Skin of body (tissue), 2 donors: ENCODE data around the gene PITX2. TPM values are rescaled to one million over a fixed set of nuclear protein-coding genes. Genes with fewer than 3 reads are reported as not detected.

Experiments
- DNase-seq: peaks from one replicate; lab custom pipeline; 2025; lab: John Stamatoyannopoulos, UW
- total RNA-seq: library from RNA; depleted of rRNA; stranded (reverse); fragments of >200 nt; gene quantifications from one replicate; pipeline ENCODE4 v1.2.3, GENCODE V29; 2014

The PITX2 gene
- total RNA-seq, 1 donor from 2014 or later, result 10.6 TPM

DNA sequence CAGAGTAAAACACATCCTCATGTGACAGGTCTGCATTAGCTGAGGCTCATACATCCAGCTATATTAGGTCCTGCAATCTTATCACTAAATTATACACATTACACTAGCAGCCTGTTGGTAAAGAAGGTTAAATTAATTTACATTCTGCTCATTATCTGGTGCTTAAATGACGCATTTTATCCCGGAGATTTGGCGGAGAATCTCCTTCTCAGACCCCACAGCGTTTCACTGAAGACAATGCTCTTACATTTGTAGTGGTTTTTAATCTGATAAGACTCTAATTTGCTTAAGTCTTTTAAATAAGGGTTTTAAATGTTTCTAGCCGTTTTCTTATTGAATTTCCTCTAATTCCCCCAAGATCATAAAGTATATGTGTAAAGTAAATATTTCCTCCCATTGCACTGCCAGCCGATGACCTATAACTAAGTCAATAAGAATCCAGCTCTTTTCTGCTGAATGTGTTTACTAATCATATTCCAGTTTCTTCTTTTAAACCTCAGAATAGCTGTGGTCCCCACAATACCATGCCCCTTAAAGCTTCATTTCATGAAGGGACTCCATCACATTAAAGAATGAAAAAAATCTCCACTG, 2.1 kb upstream of the PITX2 start:
- DNase-seq, result no peak

DNA sequence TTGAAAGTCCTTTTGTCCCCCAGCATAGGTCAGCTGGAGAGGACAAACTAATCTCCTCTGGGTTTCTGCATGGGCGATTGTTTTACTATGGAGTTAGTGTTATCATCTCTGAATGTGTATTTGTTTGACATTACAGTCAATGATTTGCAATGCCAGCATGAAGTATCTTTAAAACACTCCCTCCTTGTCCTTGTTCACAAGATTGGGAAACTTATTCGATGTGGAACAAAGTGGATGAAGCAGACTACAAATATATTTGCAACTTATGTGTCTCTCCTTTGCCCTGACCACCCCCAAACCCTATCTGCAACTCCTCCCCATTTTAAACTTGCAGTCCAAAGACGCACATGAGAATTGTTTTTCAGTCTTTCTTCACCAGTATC, 1.5 kb upstream of the PITX2 start:
- DNase-seq, result no peak

DNA sequence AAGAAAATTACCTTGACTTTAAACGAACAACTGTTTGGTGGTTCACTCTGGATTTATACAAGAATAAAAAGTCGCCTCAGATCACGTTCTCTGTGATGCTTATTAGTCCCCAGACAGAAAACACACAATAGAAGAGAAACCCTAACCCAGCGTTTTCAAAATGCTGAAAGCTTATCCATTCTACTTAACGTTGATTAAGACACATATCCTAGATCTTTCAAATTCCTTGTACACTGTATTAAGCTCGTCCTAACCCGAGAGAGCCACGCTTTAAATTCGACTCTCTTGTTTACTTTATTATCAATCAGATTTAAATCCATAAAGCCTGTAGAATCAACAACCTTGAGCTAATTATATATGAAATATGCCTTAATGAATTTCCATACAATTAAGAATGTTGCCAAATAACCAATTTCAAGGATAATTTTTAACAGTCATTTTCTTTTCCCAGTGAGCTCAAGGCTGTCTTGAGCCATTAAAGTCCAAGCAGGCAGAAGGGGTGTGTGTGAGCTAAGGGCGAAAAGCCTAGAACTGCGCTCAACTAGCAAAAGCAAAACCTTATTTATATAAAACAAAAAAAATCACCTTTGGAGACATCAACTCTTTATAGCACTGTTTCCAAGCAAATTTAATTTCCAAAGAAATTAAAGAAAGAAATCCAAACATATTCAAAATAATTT, 981 bp upstream of the PITX2 start:
- no peak for DNase-seq

DNA sequence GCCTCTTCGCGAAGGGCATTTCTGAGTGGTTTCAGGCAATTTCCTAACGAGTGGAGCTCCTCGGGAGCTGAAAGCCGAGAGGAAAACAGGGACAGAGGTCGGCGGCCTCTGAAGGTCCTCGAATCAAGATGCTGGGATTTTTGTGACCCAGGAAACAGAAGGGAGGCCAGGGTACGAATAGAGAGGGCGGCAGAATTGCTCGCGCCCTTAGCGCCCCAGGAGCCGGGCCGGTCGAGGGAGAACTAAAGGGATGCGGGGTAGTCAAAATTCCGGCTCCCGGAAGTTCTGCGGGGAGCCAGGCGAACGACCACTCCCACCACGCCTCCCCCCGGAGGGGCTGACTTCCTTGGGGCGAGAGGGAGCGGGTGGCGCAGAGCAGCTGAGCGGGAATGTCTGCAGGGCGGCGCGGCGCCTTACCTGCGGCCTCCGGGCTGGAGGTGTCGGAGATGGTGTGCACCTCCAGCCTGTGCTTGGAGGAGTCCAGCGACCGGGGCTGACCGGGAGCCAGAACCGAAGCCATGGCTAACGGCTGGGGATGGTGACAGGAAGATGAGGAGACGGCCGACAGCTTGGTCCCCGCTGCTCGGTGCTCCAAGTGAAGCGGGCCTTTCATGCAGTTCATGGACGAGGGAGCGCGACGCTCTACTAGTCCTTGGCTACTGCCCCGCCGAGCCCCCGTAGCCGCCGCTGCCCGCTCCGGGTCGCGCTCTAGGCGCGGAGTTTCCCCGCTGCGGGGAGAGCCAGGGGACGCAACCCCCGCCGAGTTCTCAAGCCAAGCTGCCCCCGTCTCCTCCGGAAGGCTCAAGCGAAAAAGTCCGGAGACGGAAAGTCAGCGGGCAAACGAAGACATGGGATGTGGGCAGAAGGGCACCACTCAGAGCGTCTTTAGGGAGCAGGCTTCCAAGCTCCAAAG, 782 bp downstream of the PITX2 start:
- DNase-seq, result no peak

DNA sequence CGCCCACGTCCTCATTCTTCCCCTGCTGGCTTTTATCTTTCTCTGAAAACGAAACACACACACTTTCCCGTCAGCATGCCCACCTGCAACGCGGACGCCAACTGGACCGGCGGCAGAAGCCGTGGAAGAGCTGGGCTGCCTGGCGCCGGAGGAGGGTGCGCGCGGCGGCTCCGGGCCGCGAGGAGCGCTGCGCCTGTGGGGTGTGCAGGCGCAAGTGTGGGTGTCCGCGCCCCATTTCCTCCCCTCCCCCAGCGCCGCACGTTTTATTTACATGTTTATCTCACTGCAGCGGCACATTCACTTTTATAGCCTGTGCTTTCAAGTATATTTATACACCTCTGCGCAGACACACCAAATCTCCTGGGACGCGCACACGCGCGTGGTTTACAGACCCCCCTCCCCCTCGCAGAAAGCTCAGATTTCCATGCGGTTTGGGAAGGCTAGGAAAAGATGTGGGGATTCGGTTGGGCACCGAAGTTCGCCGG, 1.5 kb downstream of the PITX2 start:
- no peak for DNase-seq

DNA sequence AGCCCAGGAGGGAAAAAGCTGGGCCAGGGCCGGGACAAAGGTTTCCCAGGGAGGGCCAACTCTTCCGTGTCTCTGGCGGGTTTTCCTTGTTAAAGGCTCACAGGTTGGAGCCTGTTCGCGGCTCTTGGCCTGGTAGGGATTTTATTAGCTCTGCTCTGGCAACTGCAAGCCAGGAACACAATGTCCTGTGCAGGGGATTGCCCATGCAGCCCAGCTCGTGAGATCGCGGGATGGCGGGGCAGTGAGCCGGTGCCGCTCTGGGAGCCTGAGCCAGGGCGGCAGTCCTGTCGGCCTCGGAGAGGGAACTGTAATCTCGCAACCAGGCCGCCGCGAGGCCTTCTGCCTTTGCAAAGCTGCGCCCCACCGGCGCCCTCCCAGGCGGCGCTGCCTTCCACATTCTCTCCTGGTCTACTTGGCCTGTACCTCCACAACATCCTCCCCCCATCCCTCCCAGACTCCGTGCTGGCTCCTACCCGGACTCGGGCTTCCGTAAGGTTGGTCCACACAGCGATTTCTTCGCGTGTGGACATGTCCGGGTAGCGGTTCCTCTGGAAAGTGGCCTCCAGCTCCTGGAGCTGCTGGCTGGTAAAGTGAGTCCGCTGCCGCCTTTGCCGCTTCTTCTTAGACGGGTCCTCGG, 2.1 kb downstream of the PITX2 start:
- no peak for DNase-seq

DNA sequence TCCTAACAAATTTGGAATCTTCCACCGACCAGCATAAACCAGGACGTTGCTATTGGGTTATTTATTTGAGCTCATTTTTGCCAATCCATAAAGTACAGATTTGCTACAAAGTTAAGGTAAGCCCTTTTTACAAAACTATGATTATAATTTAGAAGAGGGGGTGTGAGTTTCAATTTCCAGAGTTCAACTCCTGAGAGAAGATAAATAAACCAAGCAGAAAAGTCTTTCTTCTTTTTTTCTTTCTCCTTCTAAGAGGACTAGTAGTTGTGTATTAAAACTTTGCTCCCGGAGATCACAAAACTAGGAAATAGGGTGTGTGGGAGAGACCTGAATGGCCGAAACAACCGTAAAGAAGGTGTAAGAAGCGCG, 2.6 kb downstream of the PITX2 start:
- no peak for DNase-seq

DNA sequence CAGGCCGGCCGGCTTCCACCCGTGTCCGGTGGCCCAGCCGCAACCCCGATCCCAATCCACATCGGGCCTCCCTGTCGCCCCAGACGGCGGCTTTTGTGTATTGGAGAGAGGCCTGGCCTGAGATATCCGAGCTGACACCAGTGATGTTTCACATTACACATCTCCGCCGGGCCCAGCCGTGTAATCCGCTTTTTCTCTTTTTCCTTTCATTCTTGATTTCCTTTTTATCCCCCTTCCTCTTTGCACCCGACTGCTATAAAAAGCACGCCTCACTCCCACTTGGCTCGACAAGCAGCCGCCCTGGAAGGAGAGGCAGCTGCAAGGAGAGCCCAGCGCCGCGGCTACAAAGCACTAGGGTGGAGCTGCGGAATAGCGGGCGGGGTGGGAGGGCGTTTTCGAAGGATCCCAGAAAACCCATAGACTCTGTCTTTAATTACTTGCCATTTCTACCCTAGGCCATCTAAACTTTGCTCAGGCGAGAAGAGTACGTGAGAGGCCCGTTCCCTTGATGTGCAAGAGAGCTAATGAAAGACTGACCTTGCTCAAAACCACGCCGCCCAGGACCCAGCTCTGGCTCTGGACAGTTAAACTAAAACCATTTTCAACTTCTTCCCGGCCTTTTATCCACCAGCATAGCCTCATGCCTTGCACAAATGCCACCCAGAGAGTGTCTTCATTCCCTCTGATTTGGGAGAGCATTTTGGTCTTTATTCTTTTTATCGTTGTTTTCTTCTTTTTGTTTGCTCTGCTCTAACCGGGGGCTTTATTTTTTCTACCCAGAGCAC, 3.2 kb downstream of the PITX2 start:
- no peak for DNase-seq

DNA sequence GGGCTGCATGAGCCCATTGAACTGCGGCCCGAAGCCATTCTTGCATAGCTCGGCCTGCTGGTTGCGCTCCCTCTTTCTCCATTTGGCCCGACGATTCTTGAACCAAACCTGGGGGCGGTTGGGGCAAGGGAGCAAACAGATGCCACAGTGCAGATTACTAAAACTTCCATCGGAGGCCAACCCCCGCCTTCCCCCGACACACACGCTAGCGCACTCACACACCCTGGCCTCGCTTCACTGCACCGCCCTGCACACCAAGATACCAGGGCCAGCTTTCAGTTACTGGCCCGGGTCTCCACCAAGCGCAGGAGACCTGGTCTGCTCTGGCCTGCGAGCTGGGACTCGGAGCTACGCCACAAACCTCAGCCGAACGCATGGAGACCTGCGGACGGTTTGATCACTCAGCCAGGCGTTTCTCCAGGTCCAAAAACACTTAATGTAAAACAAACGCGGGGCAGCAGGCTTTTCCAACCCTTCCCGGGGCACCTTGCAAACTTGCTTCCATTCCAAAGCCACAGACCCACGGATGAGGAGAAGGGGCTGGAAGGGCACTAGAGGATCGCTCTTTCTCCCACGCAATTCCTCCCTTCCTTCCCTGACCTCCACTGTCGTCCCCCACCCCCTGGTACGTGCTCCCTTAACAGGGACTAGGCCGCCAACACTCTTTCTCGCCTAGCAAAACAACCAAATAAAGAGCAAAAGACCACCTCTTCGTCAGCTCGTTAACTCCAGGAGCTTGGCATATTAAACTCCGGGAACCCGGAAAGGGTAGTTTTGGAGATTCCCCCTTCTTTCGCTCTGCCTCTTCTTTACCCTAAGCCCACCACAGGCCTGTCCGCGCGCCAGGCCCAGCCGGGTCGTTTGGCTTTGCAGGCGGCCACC, 4.1 kb downstream of the PITX2 start:
- DNase-seq, result no peak

DNA sequence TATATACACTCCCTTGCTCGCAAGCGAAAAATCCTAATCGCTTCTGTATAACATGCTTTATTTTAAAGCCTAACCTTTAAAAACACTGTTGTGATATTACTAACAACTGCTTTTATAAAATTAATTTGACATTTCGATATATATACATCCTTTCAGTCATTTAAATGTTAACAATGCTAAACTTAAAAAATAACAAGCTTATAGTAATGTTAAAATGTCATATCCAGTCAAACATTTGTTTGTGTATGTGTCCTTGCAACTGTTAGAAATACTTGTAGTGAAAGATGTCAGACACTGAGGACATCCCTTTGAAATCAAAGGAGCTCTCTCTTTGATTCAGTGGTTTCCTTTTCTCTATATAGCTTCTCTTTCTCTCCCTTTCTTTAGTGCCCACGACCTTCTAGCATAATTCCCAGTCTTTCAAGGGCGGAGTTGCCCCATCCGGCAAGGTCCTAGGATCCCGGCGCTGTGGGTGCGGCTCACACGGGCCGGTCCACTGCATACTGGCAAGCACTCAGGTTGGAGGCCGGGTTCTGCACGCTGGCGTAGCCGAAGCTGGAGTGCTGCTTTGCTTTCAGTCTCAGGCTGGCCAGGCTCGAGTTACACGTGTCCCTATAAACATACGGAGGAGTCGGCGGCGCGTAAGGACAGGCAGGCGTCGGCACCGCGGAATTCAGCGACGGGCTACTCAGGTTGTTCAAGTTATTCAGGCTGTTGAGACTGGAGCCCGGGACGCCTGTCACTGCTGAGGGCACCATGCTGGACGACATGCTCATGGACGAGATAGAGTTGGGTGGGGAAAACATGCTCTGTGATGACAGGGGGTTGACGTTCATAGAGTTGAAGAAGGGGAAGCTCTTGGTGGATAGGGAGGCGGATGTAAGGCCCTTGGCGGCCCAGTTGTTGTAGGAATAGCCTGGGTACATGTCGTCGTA, 5.0 kb downstream of the PITX2 start:
- no peak for DNase-seq

DNA sequence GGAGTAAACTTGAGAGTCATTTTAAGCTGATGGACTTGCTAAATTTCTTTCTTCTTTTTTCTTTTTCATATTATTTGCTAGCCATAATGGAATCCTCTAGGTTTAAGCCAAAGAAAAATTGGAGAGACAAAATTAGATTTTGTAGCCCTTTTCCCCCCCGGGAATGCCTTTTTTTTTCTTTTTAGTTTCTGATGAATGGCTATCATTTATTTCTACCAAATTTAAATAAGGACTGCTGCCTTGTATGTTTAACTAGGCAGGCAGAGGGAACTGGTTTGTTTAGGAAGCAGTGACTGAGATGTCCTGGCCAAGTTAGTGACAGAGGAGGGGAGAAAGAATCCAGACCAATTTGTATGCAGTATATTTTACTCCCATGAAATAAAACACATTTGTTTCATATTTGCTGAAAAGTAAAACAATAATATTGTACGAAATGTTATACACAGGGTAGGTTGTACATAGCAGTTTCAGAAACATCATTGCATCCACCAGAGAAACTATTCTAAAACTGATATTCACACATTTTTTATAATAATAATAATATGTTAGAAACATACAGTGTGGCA, 5.7 kb downstream of the PITX2 start:
- no peak for DNase-seq

DNA sequence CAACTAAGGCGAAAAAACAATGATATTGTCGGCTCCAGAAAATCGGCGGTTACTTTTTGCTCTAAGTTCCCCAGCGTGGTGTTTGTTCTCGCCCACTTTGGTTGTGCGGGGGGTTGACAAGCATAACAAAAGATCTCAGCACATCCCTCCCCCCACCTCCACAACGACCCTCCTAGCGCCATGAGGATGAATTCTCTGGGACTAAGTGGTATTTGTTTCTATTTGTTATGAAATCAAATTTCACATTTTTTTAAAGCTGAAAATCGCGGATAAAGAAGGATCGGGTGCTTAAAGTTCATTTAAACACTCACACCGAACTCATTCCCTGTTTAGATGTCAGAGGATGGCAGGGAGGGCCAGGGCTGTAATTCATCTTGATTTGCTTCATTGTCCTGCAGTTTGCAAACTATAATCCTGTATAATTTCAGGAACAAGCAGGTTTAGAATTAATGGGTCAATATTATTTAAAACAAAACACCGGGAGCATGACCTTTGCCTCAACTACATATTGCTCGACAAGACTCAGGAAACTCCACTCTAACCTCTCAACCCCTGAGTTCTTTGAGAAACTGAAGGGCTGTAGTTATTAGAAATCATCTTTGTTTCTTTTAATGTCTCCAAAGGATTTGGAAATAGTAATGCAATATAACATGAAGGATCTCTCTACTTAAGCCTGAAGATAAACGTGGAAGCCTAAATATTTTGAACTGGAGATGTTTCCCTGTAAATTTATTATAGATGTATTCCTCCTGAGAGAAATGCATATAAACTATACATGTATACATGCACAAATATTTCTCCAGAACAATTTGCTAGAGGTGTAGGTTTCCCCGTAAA, 6.4 kb downstream of the PITX2 start:
- no peak for DNase-seq

DNA sequence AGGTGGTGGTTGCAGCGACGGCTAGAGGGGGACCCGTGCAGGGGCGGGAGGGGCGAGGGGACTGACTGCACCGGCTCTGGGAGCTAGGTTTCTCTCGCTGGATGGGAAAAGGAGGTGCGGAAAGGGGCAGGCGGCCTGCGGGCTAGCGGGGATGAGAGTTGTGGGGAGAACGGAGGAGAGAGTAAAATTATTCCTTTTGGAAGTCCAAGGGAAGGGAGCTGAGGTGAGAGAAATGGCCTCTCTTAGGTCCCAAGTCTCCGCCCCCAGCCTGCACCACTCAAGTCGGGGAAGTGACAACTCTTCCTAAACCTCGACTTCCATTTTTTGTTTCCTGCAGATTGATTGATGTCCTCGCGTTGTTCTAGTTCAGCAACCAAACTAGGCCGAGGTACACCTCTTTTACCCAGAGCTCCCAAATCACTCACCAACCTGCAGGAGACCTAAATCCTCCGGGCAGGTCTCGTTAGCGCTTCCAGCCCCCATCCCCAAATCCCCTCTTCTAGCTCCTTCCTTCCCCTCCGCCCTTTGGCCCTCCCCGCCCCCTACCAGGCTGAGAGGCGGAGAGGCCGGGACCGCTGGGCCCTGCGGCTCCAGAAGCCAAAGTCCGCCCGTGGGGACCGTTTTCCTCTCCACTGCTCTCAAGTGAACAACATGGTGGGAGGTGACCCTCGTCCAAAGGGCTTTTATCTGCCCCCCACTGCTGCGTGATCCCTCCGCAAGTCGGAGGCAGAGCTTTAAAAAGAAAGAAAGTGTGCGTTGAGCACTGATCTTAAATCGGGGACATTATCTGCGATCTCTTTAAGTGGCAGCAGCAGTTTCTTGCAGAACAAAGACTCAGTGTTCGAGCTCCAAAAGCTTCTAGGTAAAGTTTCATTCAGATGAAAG, 7.3 kb downstream of the PITX2 start:
- no peak for DNase-seq

DNA sequence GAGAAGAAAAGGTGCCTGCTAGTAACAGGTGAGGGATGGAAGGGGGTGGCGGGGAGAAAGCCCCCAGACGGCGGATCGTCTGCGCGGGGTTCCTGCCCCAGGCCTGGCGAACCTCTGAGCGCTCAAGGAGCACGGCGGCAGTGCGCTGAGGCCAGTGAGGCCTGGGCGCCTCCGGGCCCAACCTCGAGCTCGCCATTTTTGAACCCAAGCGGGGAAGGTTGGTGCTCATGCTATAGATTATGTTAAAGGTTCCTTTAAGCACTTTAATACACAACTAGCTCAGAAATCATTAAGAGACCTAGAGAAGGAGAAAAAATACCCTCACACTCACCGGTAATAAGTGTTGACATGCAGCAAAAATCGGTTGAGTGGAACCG, 7.9 kb downstream of the PITX2 start:
- DNase-seq, result no peak

DNA sequence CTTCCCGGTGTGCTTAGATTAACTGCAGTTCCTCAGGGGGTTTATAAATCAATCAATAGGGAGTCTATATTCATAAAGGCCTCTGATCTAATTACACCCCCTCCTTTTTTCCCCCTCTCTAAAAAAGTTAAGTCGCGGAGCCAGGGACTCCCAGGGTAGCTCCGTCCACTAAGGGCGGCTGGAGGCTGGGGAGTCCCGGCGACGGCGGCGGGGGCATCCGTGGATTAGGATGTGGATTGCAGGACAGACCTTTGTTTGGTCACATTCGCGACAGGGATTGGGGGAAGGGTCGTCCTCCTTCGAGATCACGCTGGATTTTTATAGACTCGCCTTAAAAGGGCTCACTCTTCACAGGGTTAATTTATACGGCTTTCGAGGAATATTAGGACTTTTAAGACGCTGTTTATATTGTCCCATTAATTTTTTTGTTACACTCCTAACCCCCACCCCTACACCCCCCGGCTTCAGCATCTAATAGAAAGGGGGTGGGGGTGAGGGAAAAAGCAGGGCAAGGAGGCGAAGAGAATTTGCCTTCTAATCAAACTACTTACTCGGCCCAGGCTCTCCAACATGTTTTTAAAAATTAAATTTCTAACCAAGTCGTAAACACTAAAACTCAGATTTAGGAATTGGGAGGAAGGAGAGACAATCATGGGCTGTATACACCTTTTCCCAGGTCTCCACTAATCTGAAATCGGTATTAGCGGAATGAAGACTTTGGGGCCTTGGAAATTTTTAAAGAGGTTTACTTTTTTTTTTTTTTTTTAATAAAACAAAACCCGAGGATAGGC, 8.5 kb downstream of the PITX2 start:
- no peak for DNase-seq

DNA sequence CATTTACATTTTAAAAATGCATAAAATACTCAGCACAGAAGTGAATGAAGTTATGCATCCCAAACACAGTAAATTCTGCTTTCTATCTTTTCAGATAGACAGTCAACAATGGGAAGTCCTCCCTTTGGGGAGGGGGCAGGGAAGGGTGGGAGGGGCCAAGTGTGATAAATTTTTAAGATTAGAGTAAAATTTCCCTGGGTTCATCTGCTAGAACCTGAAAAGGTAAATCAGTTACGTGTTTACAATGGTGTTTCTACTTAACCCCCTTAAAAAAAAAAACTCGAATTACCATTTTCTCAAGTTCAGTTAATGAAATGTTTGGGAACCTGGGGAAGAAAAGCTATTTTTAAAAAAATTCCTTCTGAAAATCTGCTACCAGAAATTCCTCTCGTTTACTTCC, 9.1 kb downstream of the PITX2 start:
- DNase-seq, result no peak
